IPS DF 6.9 (cell line): Measurements from ENCODE around the gene MIER1.

Experiments used
- DNase-seq: peaks from one replicate; pipeline ENCODE4 v3.0.0-alpha.2; 2013; ENCODE audit warnings: low read depth, low spot score
- H3K27ac ChIP-seq: one replicate; pipeline ENCODE4 v1.5.1; 2013; ENCODE audit warnings: low read length, control low read depth
- H3K27me3 ChIP-seq: 2 replicates; pipeline ENCODE4 v1.6.1; 2013; ENCODE audit warnings: mild to moderate bottlenecking, low read length; ENCODE audit not compliant: control insufficient read depth, insufficient read depth
- H3K36me3 ChIP-seq: 2 replicates; pipeline ENCODE4 v1.6.1; 2013; ENCODE audit warnings: low read length; ENCODE audit not compliant: control insufficient read depth, insufficient read depth
- H3K4me1 ChIP-seq: 2 replicates; pipeline ENCODE4 v1.6.1; 2013; ENCODE audit warnings: low read length; ENCODE audit not compliant: control insufficient read depth, insufficient read depth
- H3K4me3 ChIP-seq: 2 replicates; pipeline ENCODE4 v1.5.1; 2013; ENCODE audit warnings: mild to moderate bottlenecking, low read length
- H3K9me3 ChIP-seq: 2 replicates; pipeline ENCODE4 v1.6.1; 2013; ENCODE audit warnings: low read length, inconsistent platforms; ENCODE audit not compliant: control insufficient read depth, insufficient read depth
- WGBS: extraction: QIAGEN DNeasy Blood & Tissue Kit; methylation state at CpG from one replicate; pipeline ENCODE4 v1.1.7; 2013; ENCODE audit warnings: mixed read lengths, missing lambda C conversion rate; ENCODE audit not compliant: insufficient read length, insufficient coverage; 5-methylcytosine and 5-hydroxymethylcytosine counted together

The MIER1 gene

GRCh38 chr1:66937529-66938234, 12.9 kb downstream of the MIER1 start:
- H3K27me3 ChIP-seq: no peaks in the 10 kb centered on the region
- no peak for DNase-seq
- H3K36me3 ChIP-seq: no peaks in the 10 kb centered on the region
- no peaks in the 10 kb centered on the region for H3K4me1 ChIP-seq
- H3K4me3 ChIP-seq: no peak overlapping the region
- WGBS: no CpG with 5 or more reads among the region's 1 CpG
- no peaks in the 10 kb centered on the region for H3K9me3 ChIP-seq
- no peak overlapping the region for H3K27ac ChIP-seq

- H3K36me3 ChIP-seq: no peaks in the 10 kb centered on the region
- DNase-seq: no peak
- no peaks in the 10 kb centered on the region for H3K4me1 ChIP-seq
- no peak overlapping the region for H3K4me3 ChIP-seq
- H3K9me3 ChIP-seq: no peaks in the 10 kb centered on the region
- no peak overlapping the region for H3K27ac ChIP-seq
- no peaks in the 10 kb centered on the region for H3K27me3 ChIP-seq
Observed at GRCh38 chr1:66938613-66939012, 13.8 kb downstream of the MIER1 start.

GRCh38 chr1:66940981-66941380, 16.2 kb downstream of the MIER1 start:
- H3K4me1 ChIP-seq: no peaks in the 10 kb centered on the region
- H3K27me3 ChIP-seq: no peaks in the 10 kb centered on the region
- no peak overlapping the region for H3K4me3 ChIP-seq
- no peak overlapping the region for H3K27ac ChIP-seq
- WGBS: no CpG with 5 or more reads among the region's 1 CpG
- H3K9me3 ChIP-seq: no peaks in the 10 kb centered on the region
- H3K36me3 ChIP-seq: no peaks in the 10 kb centered on the region
- no peak for DNase-seq

GRCh38 chr1:66943361-66943969, 18.7 kb downstream of the MIER1 start:
- no peak for DNase-seq
- H3K9me3 ChIP-seq: no peaks in the 10 kb centered on the region
- H3K36me3 ChIP-seq: peaks cover under 1% of the 10 kb centered on the region; the same call in 1 of the 2 replicates
- no peaks in the 10 kb centered on the region for H3K4me1 ChIP-seq
- no peak overlapping the region for H3K4me3 ChIP-seq
- no peaks in the 10 kb centered on the region for H3K27me3 ChIP-seq
- H3K27ac ChIP-seq: no peak overlapping the region
- no CpG with 5 or more reads among the region's 5 CpGs for WGBS

- Histone ChIP-seq H3K4me1 (no peaks in the 10 kb centered on the region), H3K9me3 (no peaks in the 10 kb centered on the region), H3K27me3 (no peaks in the 10 kb centered on the region), H3K27ac (no peak overlapping the region), H3K36me3 (peaks cover 2% of the 10 kb centered on the region; the same call in 1 of the 2 replicates), H3K4me3 (no peak overlapping the region)
- no CpG with 5 or more reads among the region's 7 CpGs for WGBS
- no peak for DNase-seq
Observed at GRCh38 chr1:66944330-66945274, 19.8 kb downstream of the MIER1 start.

- no peaks in the 10 kb centered on the region for H3K9me3 ChIP-seq
- H3K36me3 ChIP-seq: peaks cover 2% of the 10 kb centered on the region; the same call in 1 of the 2 replicates
- no peak for DNase-seq
- no peak overlapping the region for H3K4me3 ChIP-seq
- no peak overlapping the region for H3K27ac ChIP-seq
- no peaks in the 10 kb centered on the region for H3K27me3 ChIP-seq
- H3K4me1 ChIP-seq: no peaks in the 10 kb centered on the region
- no CpG with 5 or more reads among the region's 3 CpGs for WGBS
Observed at GRCh38 chr1:66945316-66945715, 20.5 kb downstream of the MIER1 start.

GRCh38 chr1:66947267-66947666, 22.5 kb downstream of the MIER1 start:
- Histone ChIP-seq H3K4me3 (no peak overlapping the region), H3K36me3 (peaks cover 4% of the 10 kb centered on the region; the same call in 1 of the 2 replicates), H3K27me3 (no peaks in the 10 kb centered on the region), H3K9me3 (no peaks in the 10 kb centered on the region), H3K4me1 (no peaks in the 10 kb centered on the region), H3K27ac (no peak overlapping the region)
- WGBS: 100% methylated on average over 1 of the region's 1 CpG
- DNase-seq: no peak

- no peak for DNase-seq
- no peak overlapping the region for H3K27ac ChIP-seq
- no CpG with 5 or more reads among the region's 6 CpGs for WGBS
- H3K36me3 ChIP-seq: peaks cover 4% of the 10 kb centered on the region; the same call in 1 of the 2 replicates
- no peaks in the 10 kb centered on the region for H3K27me3 ChIP-seq
- no peak overlapping the region for H3K4me3 ChIP-seq
- no peaks in the 10 kb centered on the region for H3K4me1 ChIP-seq
- H3K9me3 ChIP-seq: no peaks in the 10 kb centered on the region
Observed at GRCh38 chr1:66951513-66951912, 26.7 kb downstream of the MIER1 start.

- Histone ChIP-seq H3K9me3 (no peaks in the 10 kb centered on the region), H3K27ac (no peak overlapping the region), H3K4me1 (no peaks in the 10 kb centered on the region), H3K4me3 (no peak overlapping the region), H3K36me3 (peaks cover 2% of the 10 kb centered on the region; the same call in 1 of the 2 replicates), H3K27me3 (no peaks in the 10 kb centered on the region)
- no CpG with 5 or more reads among the region's 4 CpGs for WGBS
- no peak for DNase-seq
Observed at GRCh38 chr1:66954208-66954607, 29.4 kb downstream of the MIER1 start.

- no peak for DNase-seq
- Histone ChIP-seq H3K4me1 (no peaks in the 10 kb centered on the region), H3K36me3 (no peaks in the 10 kb centered on the region), H3K4me3 (no peak overlapping the region), H3K27me3 (no peaks in the 10 kb centered on the region), H3K27ac (no peak overlapping the region), H3K9me3 (no peaks in the 10 kb centered on the region)
- WGBS: no CpG with 5 or more reads among the region's 3 CpGs
Observed at GRCh38 chr1:66957938-66958337, 33.1 kb downstream of the MIER1 start.
